ENCODE results near the gene EIF5AL1. TPM values are rescaled to one million over a fixed set of nuclear protein-coding genes. Genes with fewer than 3 reads are reported as not detected.
A peak's percentile ranks its signal among the peaks of the same experiment; 100 is the strongest.

Gene EIF5AL1
- total RNA-seq, 1 experiment from 2014 or later, result 0.39 TPM

DNA sequence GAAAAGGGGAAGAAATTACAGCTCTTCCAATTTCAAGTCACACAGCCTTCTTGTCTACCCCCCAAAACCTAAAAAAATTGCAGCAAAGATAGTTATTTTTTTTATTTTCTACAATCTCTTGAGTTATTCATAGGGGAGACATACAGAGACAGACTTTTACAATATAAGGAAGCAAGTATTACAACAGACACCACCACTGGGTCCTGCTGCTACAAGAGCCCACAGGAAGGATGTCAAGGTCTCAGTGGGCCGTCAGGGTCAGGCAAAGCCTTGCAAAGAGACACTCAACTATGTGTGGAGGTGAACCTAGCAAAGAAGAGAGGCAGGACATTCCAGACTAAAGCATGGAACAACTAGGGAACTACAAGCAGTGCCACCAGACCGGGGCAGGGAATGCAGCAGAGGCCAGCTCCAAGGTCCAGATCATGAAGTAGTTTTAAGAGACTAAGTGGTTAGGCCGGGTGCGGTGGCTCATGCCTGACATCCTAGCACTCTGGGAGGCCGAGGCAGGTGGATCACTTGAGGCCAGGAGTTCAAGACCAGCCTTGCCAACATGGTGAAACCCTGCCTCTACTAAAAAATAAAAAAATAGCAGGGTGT lies 38.7 kb upstream of the EIF5AL1 start:
- H3K56ac ChIP-seq (ENCODE audit: insufficient read length, low read depth, low read length), result no peak overlapping the region
- no peak overlapping the region for H3K23ac ChIP-seq (ENCODE audit: insufficient read length, low read depth, low read length)
- no peak overlapping the region for H3K27ac ChIP-seq (ENCODE audit: insufficient read length, low read depth, low read length)
- H2BK5ac ChIP-seq (ENCODE audit: insufficient read length, low read length), result no peak overlapping the region
- no peak overlapping the region for H3K14ac ChIP-seq (ENCODE audit: insufficient read depth, low read length)
- H3K23me2 ChIP-seq (ENCODE audit: insufficient read length, low read depth, low read length, poor library complexity, severe bottlenecking), result no peaks in the 10 kb centered on the region
- H4K5ac ChIP-seq (ENCODE audit: insufficient read length, low read depth, low read length), result no peak overlapping the region
- no peak overlapping the region for H2BK15ac ChIP-seq (ENCODE audit: low read depth, low read length)
- H4K91ac ChIP-seq (ENCODE audit: insufficient read length, low read depth, low read length), result no peak overlapping the region
- H2BK120ac ChIP-seq (ENCODE audit: low read depth, low read length, poor library complexity, severe bottlenecking), result no peak overlapping the region
- no peak overlapping the region for H3T11ph ChIP-seq (ENCODE audit: low read length)
- H4K8ac ChIP-seq (replicated peaks; ENCODE audit: insufficient read length, low read depth, low read length), result no peak overlapping the region
- H3K79me1 ChIP-seq (ENCODE audit: insufficient read depth, low read depth, low read length, poor library complexity, severe bottlenecking), result no peaks in the 10 kb centered on the region
- no peak overlapping the region for H2AFZ ChIP-seq (ENCODE audit: low read length)
- H3K27me3 ChIP-seq (ENCODE audit: insufficient read depth, low read length), result no peaks in the 10 kb centered on the region
- H3K27me3 Mint-ChIP-seq (ENCODE audit: low read depth), result peaks cover 22% of the 10 kb centered on the region
- H3K4me1 Mint-ChIP-seq, result peaks cover 8 to 11% of the 10 kb centered on the region in 2 experiments
- no peak overlapping the region for H3K18ac ChIP-seq (ENCODE audit: insufficient read length, low read depth, low read length)
- no peaks in the 10 kb centered on the region for H3K9me3 Mint-ChIP-seq
- H3K4me1 ChIP-seq (ENCODE audit: insufficient read depth, low read length), result no peaks in the 10 kb centered on the region
- no peaks in the 10 kb centered on the region for H4K20me1 ChIP-seq (ENCODE audit: control insufficient read depth, insufficient read depth, insufficient read length)
- H3K9me3 ChIP-seq (ENCODE audit: control insufficient read depth, low read depth, low read length), result no peaks in the 10 kb centered on the region
- H3K79me2 ChIP-seq (ENCODE audit: insufficient read depth, low read length), result no peaks in the 10 kb centered on the region
- H2AK5ac ChIP-seq (ENCODE audit: insufficient read length, low read length), result no peak overlapping the region
- no peak overlapping the region for H3K4me3 Mint-ChIP-seq
- peak; percentile 7 for DNase-seq
- no peak overlapping the region for H2BK20ac ChIP-seq (ENCODE audit: low read depth, low read length, poor library complexity, severe bottlenecking)
- no CpG with 5 or more reads among the region's 5 CpGs for WGBS (ENCODE audit: extremely low coverage, insufficient read length, low lambda C conversion rate)
- no peak overlapping the region for H3K4ac ChIP-seq (ENCODE audit: low read depth, low read length)
- H3K27ac Mint-ChIP-seq, result peak overlapping the region in 2 of 3 experiments; percentile 24 to 68; a peak in 2 of 7 replicates
- no peaks in the 10 kb centered on the region for H3K36me3 Mint-ChIP-seq (ENCODE audit: insufficient read depth in 1 of 3, low read depth in 3 of 3)
- H3K4me2 ChIP-seq (ENCODE audit: insufficient read depth, insufficient read length, low read length), result no peak overlapping the region
- no peak overlapping the region for H3K9ac ChIP-seq (ENCODE audit: extremely low read depth, insufficient read length, low read length)
- TF ChIP-seq, protein P1, sequence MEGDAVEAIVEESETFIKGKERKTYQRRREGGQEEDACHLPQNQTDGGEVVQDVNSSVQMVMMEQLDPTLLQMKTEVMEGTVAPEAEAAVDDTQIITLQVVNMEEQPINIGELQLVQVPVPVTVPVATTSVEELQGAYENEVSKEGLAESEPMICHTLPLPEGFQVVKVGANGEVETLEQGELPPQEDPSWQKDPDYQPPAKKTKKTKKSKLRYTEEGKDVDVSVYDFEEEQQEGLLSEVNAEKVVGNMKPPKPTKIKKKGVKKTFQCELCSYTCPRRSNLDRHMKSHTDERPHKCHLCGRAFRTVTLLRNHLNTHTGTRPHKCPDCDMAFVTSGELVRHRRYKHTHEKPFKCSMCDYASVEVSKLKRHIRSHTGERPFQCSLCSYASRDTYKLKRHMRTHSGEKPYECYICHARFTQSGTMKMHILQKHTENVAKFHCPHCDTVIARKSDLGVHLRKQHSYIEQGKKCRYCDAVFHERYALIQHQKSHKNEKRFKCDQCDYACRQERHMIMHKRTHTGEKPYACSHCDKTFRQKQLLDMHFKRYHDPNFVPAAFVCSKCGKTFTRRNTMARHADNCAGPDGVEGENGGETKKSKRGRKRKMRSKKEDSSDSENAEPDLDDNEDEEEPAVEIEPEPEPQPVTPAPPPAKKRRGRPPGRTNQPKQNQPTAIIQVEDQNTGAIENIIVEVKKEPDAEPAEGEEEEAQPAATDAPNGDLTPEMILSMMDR (conservative IDR thresholded peaks at IDR 0.05), result no peak
- H2BK12ac ChIP-seq (ENCODE audit: insufficient read length, low read depth, low read length), result no peak overlapping the region
